ENCODE data around the gene LHPP.

- TF ChIP-seq, protein P1, sequence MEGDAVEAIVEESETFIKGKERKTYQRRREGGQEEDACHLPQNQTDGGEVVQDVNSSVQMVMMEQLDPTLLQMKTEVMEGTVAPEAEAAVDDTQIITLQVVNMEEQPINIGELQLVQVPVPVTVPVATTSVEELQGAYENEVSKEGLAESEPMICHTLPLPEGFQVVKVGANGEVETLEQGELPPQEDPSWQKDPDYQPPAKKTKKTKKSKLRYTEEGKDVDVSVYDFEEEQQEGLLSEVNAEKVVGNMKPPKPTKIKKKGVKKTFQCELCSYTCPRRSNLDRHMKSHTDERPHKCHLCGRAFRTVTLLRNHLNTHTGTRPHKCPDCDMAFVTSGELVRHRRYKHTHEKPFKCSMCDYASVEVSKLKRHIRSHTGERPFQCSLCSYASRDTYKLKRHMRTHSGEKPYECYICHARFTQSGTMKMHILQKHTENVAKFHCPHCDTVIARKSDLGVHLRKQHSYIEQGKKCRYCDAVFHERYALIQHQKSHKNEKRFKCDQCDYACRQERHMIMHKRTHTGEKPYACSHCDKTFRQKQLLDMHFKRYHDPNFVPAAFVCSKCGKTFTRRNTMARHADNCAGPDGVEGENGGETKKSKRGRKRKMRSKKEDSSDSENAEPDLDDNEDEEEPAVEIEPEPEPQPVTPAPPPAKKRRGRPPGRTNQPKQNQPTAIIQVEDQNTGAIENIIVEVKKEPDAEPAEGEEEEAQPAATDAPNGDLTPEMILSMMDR (IDR thresholded peaks at IDR 0.05; ENCODE audit: low read length): no peak
- TF ChIP-seq EZH2 (IDR thresholded peaks at IDR 0.05; ENCODE audit: borderline replicate concordance, low read length): no peak
These were observed 129.5 kb downstream of the LHPP start for GRCh38 chr10:124591123-124591495.
